ENCODE results near the gene ZNF555. TPM values are rescaled to one million over a fixed set of nuclear protein-coding genes. Genes with fewer than 3 reads are reported as not detected.
"Not testable (repeated sequence)": the region's sequence is repeated elsewhere in the genome, so short reads cannot be mapped to it uniquely, and the experiment has no call there.

ZNF555 gene
- total and polyA plus RNA-seq, 7 donors, result 0.92 to 10.3 (median 4.3) TPM

DNA sequence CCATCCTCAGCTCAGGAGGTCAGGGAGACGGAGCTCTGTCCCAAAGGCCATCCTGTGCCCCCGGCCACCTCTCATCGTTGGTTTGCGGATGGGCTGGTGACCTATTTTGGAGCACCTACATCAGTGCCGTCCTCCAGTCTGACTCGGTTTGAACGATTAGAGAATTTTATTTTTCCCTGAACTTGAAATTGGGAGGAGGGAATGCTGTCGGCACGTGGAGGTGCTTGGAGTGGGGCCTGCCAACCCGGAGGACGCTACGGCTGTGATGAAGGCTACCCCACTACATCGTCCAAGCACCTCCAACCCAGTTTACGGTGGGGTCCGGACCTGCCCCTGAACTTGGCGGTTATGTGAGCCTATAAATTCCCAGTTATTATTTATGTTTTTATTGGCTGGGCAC is 24.6 kb upstream of the ZNF555 start:
- H3K36me3 ChIP-seq, result peaks cover 0 to 15% (median 2%) of the 10 kb centered on the region in 4 donors
- H3K27me3 ChIP-seq, result no peaks in the 10 kb centered on the region
- intact Hi-C loops (cut with DNase I), result no loop called here
- H3K9me3 ChIP-seq, result no peaks in the 10 kb centered on the region
- 87 to 91% methylated on average over 16 of the region's 16 CpGs for WGBS, 2 donors
- no peak for TF ChIP-seq POLR2A (IDR thresholded peaks at IDR 0.05)
- no peak for TF ChIP-seq EP300 (IDR thresholded peaks at IDR 0.05)
- TF ChIP-seq, protein P1, sequence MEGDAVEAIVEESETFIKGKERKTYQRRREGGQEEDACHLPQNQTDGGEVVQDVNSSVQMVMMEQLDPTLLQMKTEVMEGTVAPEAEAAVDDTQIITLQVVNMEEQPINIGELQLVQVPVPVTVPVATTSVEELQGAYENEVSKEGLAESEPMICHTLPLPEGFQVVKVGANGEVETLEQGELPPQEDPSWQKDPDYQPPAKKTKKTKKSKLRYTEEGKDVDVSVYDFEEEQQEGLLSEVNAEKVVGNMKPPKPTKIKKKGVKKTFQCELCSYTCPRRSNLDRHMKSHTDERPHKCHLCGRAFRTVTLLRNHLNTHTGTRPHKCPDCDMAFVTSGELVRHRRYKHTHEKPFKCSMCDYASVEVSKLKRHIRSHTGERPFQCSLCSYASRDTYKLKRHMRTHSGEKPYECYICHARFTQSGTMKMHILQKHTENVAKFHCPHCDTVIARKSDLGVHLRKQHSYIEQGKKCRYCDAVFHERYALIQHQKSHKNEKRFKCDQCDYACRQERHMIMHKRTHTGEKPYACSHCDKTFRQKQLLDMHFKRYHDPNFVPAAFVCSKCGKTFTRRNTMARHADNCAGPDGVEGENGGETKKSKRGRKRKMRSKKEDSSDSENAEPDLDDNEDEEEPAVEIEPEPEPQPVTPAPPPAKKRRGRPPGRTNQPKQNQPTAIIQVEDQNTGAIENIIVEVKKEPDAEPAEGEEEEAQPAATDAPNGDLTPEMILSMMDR (IDR thresholded peaks at IDR 0.05), result no peak
- TF ChIP-seq POLR2AphosphoS5 (IDR thresholded peaks at IDR 0.05), result no peak
- H3K4me1 ChIP-seq, result peaks cover 0 to 18% (median 10%) of the 10 kb centered on the region in 4 donors
- no peak overlapping the region for H3K4me3 ChIP-seq
- no peak for DNase-seq
- H3K27ac ChIP-seq, result no peak overlapping the region

DNA sequence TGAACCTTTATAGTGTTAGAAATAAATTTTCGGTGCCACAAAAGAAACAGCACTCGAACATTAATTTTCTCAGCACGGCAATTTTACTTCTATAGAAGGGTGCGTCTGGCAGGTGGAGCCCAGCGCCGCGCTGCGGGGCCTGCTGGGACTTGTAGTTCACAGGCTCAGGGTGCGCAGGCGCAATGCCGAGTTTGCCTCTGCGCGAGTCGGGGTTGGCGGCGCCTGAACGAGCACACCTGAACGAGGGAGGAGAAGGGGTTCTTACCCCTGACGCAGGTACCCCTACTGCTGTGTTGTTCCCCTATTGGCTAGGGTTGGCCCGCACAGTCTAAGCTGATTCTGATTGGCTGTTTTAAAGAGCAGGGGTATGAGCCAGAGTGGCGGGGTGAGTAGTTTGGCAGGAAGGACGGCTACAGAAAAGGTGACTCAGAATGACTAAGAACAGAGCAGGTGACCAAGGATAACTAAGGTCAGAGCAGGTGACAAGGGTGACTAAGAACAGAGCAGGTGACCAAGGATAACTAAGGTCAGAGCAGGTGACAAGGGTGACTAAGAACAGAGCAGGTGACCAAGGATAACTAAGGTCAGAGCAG is 23.9 kb upstream of the ZNF555 start:
- H3K9me3 ChIP-seq; H3K36me3 ChIP-seq; H3K27ac ChIP-seq; H3K27me3 ChIP-seq; DNase-seq; intact Hi-C loops (cut with DNase I); H3K4me3 ChIP-seq: not testable (repeated sequence)
- 83 to 85% methylated on average over 22 of the region's 22 CpGs for WGBS, 2 donors
- H3K4me1 ChIP-seq, result peaks cover 0 to 18% (median 10%) of the 10 kb centered on the region in 4 donors

DNA sequence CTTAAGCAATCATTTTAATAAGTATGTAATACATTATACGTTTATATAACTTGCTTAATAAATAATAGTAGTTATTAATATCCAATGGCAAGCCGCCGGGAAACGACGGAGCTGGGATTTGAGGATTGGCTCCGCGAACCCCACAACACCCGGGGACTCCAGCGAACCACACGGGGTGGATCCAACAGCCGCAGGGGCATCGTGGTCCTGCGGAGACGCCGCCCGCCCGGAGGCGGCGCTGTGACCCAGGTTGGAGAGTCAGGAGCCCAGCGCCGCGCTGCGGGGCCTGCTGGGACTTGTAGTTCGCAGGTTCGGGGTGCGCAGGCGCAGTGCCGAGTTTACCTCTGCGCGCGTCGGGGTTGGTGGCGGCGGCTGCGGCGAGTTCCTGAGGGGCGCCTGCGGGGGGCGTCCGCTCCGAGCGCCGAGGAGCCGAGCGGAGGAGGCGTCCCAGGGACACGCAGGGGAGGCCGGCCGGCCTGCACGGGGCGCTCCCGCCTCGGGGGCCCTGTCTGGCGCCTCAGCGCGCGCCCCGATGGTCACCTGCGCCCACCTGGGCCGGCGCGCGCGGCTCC is 21.6 kb upstream of the ZNF555 start, which contains the start of gene ZNF554:
TSS of gene ZNF554 (plus strand) at position 329 of the 572 bp plus-strand sequence. CDS start at position 533, 204 bp downstream.
- Histone ChIP-seq H3K27ac (peak within 1 kb of the TSS; percentile 48 to 77 (median 63)), H3K27me3 (no peaks in the 10 kb centered on the region), H3K4me3 (peak within 1 kb of the TSS; percentile 74 to 86 (median 78)), H3K9me3 (no peaks in the 10 kb centered on the region), H3K4me1 (peaks cover 0 to 18% (median 10%) of the 10 kb centered on the region in 4 donors), H3K36me3 (peaks cover 0 to 13% (median 2%) of the 10 kb centered on the region in 4 donors)
- intact Hi-C loops (cut with DNase I), result loop anchor here (2.0 kb wide), 1 partner anchor 53 kb away; no protein-coding TSS in a partner anchor
- DNase-seq, result peak; percentile 98
- 0% methylated on average over 64 of the region's 64 CpGs for WGBS, 2 donors
- no peak for TF ChIP-seq POLR2A (IDR thresholded peaks at IDR 0.05)
- TF ChIP-seq, protein P1 (IDR thresholded peaks at IDR 0.05), result peak; percentile 95 to 97 (median 96)
- peak in 3 of 4 donors; percentile 13 to 65 (median 38) for TF ChIP-seq POLR2AphosphoS5 (IDR thresholded peaks at IDR 0.05)
- TF ChIP-seq EP300 (IDR thresholded peaks at IDR 0.05), result no peak

DNA sequence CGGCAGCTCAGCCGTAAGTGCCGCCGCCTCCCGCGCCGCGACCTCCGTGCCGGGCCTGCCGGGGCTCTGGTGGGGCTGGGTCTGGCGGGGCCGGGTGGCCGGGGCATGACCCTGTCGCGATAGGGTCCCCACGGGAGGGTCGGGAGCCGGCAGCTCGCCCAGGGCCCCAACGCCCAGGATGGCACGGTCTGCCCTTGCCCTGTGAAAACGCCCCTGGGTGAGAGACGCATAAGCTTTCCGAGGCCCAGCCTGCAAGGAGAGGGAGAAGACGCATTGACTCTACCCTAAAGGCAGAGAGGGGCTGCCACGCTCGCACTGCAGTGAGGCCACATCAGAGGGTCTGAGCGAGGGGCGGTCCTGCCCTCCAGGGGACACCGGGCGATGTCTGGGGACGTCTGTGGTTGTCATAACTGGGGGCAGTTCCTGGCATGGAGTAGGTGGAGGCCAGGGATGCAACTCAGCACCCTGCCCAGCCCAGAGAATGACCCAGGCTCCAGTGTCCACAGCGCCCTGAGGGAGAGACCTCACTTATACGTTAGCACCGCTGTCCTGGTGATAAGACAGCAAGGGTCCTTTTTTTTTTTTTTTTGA is 21.1 kb upstream of the ZNF555 start:
- Histone ChIP-seq H3K9me3 (no peaks in the 10 kb centered on the region), H3K27me3 (no peaks in the 10 kb centered on the region), H3K4me3 (peak overlapping the region; percentile 74 to 86 (median 78)), H3K27ac (peak overlapping the region; percentile 48 to 77 (median 63)), H3K4me1 (peaks cover 0 to 18% (median 10%) of the 10 kb centered on the region in 4 donors), H3K36me3 (peaks cover 0 to 13% (median 2%) of the 10 kb centered on the region in 4 donors)
- intact Hi-C loops (cut with DNase I), result no loop called here
- TF ChIP-seq, protein P1 (IDR thresholded peaks at IDR 0.05), result no peak
- no peak for TF ChIP-seq POLR2A (IDR thresholded peaks at IDR 0.05)
- TF ChIP-seq EP300 (IDR thresholded peaks at IDR 0.05), result no peak
- TF ChIP-seq POLR2AphosphoS5 (IDR thresholded peaks at IDR 0.05), result no peak
- DNase-seq, result no peak
- 1 to 3% methylated on average over 36 of the region's 36 CpGs for WGBS, 2 donors

DNA sequence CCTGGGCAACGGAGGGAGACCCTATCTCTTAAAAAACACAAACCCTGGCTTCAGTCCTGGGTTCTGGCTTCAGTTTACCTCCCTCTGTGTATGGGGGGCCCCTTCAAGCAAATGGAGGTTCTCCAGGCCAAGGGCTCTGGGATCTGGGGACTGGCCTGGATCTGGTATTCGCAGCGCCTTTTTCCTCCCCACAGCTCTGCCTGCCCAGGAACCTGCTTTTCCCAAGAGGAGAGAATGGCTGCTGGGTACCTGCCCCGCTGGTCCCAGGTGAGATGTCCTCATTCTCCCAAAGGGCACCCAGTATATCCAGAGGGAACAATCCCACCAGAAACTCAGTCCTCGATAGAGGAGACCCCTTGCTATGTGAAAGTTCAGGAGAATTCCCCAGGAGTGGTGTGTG is 18.4 kb upstream of the ZNF555 start:
- WGBS, 2 donors, result 93 to 97% methylated on average over 5 of the region's 5 CpGs

More for the DNA sequence above, 18.4 kb upstream of the ZNF555 start:
- H3K9me3 ChIP-seq, result no peaks in the 10 kb centered on the region
- no peak overlapping the region for H3K4me3 ChIP-seq
- H3K27ac ChIP-seq, result no peak overlapping the region
- no peak for DNase-seq
- no peaks in the 10 kb centered on the region for H3K27me3 ChIP-seq
- H3K36me3 ChIP-seq, result peaks cover 0 to 27% (median 4%) of the 10 kb centered on the region in 4 donors
- TF ChIP-seq POLR2A (IDR thresholded peaks at IDR 0.05) (no peak), EP300 (IDR thresholded peaks at IDR 0.05) (no peak), POLR2AphosphoS5 (IDR thresholded peaks at IDR 0.05) (no peak)
- TF ChIP-seq, protein P1 (IDR thresholded peaks at IDR 0.05), result no peak
- peaks cover 0 to 18% (median 10%) of the 10 kb centered on the region in 4 donors for H3K4me1 ChIP-seq
- intact Hi-C loops (cut with DNase I), result no loop called here

Measured in sigmoid colon (tissue), 7 donors.